Body of pancreas (tissue), 4 donors: ENCODE results near the gene SCN2B.

ENCODE experiments used
- POLR2A ChIP-seq, 3 donors: fragments of 450-650 bp; IDR thresholded peaks; one replicate each; pipeline ENCODE4 v1.6.1; 2016; ENCODE audit warnings: antibody characterized with exemption in 3 of 3, mild to moderate bottlenecking in 2 of 3
- TF ChIP-seq, protein P1 (sequence below), 7 experiments: fragments of 450-650 bp in 4 of 7; fragments of 200-600 bp in 3 of 7; sonication (generic) in 3 of 7; IDR thresholded peaks; one replicate each; pipeline ENCODE4 v1.5.1; 2016 to 2019; ENCODE audit warnings: antibody characterized with exemption in 7 of 7

DNA sequence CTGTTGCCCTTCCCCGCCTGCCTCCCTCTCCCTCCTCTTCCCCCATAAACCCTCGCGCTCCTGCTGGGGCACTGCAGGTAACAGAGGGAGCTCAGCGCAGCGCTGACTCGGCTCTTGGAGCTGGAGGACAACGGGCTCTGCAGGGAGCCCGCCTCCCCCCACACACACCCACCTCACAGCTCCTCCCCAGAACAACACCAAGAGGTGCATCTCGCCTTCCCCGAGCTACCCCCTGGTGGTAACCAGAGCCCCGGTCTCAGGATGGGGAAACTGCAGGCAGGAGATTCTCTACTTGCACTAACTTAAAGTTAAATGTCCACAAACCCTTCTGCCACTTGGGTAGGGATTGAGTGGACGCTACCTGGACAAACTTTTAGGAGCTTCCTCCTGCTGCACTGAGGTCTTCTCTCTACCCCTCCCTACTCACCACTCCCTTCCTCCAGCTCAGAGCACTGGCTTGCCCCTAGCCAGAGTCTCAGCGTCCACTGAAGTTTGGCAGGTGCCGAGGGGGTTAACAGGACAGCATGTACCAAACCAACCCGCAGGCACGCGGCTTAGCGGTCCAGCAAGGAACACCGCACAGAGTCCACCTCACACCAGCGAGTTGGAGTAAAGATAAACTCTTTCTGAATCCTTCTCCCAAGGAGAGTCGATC, 19.8 kb downstream of the SCN2B start:
- TF ChIP-seq POLR2A (IDR thresholded peaks at IDR 0.05): no peak
- TF ChIP-seq, protein P1, sequence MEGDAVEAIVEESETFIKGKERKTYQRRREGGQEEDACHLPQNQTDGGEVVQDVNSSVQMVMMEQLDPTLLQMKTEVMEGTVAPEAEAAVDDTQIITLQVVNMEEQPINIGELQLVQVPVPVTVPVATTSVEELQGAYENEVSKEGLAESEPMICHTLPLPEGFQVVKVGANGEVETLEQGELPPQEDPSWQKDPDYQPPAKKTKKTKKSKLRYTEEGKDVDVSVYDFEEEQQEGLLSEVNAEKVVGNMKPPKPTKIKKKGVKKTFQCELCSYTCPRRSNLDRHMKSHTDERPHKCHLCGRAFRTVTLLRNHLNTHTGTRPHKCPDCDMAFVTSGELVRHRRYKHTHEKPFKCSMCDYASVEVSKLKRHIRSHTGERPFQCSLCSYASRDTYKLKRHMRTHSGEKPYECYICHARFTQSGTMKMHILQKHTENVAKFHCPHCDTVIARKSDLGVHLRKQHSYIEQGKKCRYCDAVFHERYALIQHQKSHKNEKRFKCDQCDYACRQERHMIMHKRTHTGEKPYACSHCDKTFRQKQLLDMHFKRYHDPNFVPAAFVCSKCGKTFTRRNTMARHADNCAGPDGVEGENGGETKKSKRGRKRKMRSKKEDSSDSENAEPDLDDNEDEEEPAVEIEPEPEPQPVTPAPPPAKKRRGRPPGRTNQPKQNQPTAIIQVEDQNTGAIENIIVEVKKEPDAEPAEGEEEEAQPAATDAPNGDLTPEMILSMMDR (IDR thresholded peaks at IDR 0.05): no peak
